GM19463 (cell line): ENCODE measurements around the gene LRRC72.
"Not testable (repeated sequence)": the region's sequence is repeated elsewhere in the genome, so short reads cannot be mapped to it uniquely, and the experiment has no call there.

Experiments
- ATAC-seq: cut with Tn5 transposase; IDR thresholded peaks from one replicate; pipeline ENCODE4 v1.9.1; 2021; ENCODE audit warnings: mild to moderate bottlenecking, moderate library complexity; ENCODE audit not compliant: unreplicated experiment

Gene LRRC72

DNA sequence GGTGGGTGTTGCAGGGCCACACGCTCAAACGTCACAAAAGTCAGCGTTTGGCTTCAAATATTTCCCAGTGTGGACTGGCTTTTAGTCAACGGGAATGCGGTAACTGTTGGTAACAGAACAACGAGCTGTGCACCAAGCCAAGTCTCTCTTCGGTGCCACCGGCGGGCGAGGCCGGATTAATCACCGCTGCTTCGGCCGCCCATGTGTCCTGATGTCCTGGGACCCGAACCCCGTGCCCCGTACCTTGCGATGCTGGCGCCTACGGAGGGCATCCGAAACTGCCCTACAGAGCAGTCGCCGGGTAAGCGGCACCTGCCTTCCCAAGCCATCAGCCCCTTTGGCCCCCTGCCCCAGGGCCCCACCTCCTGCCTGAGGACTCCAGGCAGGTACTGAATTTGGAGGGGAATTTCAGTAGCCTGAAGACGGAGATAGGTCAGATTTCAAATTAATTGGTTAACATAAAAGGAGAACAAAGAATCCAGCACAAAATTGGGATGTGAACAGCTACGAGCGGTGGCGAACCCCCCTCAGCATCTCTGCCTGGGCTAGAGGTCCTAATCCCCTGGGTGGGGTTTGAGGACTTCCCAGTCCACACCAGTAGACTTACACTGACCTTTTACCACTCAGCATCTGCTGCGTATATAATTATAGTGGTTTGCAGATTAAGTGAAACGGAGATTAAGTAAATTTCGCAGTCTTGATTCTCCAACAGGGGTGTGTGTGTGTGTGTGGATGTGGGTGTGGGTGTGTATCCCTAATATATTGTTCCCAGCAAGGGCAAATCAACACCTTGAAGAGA lies at the start of gene LRRC72:
Gene LRRC72, plus strand, starts transcription at position 84 of the 799 bp plus-strand sequence. Its CDS starts 128 bp downstream, at position 212.
- no peak for ATAC-seq

DNA sequence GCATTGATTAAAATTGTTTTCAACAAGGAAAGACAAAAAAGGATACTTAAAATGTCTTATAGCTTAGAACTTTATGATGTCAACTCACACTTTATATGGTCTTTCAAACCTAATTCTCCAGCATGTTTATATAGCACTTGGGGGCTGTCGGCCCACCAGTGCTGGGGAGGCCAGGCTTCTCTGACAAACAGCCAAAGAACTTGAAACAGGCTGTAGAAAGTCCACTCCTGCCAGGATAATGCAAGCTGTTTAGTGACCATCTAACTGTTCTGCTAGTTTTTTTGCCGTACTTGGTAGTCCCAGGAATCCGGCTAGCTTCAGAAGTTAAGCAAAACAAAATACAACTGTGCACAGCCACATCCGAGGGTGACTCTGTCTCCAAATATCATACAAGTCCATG lies 47.5 kb upstream of the LRRC72 start:
- ATAC-seq, result no peak

DNA sequence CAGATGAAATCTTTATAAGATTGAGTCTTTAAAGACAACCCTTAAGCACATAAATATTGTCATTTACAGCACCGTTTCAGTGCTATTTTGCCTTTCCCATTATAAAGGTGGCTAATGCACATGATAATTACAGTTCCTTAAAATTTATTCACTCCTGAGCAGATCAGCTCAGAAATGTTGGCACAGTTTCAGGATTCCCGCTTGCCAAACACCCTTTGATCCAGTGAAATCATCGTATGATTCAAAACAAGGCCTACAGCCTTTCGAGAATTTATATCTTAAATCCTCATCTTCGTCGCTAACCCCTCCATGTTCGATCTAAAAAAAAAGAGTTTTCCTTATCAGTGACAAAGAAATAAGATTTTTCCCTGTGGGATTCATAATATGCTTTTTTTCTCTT lies 47.0 kb upstream of the LRRC72 start:
- no peak for ATAC-seq

DNA sequence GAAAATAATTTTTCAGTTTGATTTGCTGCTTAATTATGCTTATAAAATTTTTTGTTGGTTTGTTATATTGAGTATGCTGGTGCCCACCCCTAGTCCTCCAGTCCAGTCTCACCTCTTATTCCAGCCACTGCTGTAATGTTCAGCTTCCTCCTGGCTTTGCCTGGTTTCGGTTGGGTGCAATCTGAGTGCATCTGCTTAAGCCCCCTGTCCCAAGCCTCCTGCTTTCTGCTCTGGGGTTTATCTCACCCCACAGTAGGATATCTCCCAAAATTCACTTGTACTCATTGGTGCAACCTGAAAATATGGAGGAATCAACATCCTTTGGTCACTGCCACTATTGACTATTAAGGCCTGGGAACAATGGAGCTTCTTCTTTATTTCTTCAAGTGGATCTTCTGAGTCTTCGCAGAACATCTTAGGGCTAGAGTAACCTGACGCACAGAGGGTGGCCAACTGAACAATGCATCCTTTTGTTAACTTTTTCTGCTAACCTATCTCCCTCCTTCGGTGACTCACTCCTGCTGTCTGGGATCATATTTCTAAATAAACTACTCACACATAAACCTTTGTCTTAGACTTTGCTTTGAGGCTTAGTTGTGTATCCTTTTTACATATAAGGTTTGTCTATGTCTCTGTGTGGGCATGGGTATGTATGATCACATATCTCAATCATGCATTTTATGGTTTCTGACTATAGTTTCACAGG lies 42.0 kb upstream of the LRRC72 start:
- ATAC-seq, result no peak

DNA sequence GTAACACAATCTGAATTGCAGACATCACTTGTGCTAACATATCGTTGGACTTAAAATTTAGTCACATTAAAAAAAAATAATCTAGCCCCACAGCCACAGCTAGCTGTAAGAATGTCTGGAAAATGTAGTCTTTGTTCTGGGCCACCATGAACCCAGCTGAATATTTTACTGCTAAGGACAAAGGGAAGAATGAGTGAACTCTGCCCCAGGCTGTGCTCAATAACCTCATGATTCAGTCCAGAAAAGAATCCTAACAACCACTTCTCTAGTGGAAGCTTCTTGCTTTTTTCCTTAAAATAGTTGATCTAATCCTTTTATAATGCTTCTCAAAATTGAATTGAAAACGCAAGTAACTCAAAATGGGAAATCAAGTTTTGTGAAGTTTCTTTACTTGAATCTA lies 35.5 kb upstream of the LRRC72 start:
- ATAC-seq, result no peak

DNA sequence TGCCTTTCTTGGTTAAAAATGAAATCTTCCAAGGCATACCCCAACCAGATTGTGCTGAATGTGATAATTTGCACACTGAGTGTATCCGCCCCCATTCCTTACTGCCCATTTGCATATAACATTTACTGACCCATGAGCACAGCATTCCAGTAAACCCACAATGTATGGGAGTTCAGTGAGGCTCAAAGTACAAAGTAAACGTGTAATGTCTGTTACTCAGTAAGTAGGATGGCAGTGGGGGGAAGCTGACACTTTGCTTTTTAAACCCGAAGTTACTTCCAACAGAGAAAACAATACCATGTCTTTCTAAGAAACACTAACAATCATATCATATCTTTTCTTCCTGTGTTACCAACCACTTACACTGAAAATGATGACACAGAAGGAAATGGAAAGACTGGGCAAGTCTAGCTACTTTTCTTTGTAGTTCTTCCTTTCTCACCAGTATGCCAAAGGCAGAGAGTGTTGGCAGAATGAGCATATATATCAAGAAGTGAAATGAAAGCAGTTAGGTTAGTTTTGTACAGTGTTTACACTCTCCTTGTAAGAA lies 34.0 kb upstream of the LRRC72 start:
- ATAC-seq, result no peak

DNA sequence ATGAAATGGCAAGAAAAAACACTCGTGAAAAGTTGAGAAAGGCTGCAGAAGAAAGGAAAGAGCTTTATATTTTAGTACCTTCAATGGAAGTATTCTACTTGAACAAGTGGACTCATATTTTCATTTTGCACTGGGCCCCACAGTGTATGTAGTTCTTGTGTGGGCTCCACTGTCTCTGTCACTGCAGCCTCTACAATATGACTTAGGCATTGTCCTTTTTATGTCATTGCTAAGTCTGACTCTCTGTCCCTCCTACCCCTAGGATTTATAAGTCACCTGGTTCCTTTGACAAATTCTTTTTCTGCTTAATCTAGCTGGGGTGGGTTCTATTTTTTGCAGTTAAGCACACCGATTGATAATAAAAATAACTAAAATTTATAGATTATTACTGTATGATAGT lies 33.4 kb upstream of the LRRC72 start:
- ATAC-seq, result no peak

DNA sequence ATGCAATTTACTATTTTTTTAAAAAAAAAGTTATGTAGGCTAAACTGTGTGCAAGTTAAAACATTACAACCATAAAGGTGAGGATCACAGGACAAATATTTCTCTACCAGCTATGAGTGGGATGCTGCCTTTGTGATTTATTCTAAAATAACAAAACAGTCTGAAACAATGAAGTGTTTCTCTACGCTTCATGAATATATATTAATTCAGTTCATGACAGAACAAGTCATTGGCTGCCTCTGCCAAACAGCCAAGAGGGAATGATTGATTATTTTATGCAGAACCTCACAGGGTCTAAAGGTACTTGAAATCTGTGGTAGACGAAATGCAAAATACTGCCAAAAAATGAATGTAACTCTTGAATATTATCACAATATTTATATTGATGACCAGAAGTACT lies 32.1 kb upstream of the LRRC72 start:
- ATAC-seq, result no peak

DNA sequence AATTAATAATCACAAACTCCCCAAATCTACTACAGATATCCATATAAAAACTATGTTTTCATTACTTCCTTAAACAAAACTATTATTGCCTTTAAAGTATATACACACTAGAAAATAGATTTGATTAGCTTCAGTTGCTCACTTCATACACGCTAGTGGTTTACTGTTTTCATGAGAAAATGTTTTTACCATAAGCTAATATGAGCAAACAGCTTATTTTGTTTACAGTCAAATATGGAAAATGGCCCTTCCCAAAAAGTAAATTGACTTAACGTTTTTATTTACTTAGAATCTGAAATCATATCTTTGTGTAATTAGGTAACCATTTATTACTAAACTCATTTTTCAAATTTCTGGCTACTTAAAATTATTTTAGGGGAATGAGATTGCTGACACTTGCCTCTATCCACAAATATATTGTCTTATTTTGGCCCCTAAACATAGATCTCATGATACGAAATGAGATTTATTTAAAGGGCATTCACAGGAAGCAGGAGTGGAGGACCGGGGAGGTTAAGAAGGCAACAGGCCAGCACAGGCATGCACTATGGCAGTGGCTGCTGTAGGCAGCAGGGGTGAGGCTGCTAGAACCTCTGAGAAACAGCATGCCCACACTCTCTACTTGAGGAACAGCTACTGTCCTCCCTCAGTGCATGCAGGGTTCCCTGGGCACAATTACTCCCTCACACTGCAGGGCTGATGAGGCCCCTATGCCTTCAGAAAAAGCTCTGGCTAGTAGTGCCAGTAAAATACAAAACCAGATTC lies 31.5 kb upstream of the LRRC72 start:
- ATAC-seq, result no peak

DNA sequence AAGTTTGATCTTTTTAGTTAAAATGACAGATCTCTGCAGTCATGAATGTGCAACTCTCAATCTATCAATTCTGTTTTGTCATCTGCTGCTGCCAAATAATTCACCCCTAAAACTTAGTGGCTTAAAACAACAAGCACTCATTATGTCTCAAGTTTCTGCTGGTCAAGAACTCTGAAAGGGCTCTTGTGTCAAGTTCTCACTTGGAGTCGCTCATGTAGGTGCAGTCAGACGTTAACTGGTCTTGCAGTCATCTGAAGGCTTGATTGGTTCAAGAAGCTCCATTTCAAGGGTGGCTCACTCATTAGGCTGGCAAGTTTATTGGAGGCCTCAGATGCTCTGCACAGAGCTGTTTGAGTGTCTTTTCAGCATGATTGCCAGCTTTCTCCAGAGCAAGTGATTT lies 28.5 kb upstream of the LRRC72 start:
- ATAC-seq, result no peak

DNA sequence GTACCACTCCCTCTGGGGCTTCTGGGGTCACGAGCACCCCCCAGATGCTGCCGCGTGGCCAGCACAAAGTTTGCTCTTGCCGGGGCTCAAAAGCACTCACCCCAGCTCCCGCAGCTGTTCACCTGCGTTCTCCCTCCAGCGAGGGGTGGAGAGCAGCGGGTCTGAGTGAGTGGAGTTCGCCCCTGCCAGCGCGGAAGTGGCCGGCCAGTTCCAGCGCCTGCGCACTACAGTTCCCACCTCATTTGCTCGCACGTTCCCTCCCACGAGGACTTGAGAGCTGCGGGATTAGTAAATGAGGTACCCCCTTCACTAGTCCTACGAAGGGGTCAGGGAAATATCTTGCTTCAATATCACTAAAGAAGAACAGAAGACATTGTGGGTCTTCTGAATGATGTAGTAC lies 24.3 kb upstream of the LRRC72 start:
- ATAC-seq, result no peak

DNA sequence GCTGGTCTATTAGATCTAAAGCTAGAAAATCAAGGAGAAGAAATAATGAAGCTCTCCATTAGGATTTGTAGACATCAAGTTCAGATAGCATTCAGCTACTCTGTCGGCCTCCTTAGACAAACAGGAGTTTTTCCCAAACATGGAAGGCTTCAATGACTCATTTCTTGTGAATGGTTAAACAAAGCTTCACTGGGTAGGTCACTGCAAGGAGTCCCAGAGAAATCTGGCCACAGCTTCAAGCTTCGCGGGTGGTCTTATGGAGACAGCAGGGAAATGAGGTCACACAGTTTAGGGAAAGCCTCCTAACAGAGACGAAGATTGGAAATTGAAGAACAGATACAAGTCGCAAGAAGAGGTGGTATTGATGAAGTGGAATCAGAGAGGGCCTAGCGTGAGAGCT lies 22.6 kb upstream of the LRRC72 start:
- ATAC-seq, result no peak

DNA sequence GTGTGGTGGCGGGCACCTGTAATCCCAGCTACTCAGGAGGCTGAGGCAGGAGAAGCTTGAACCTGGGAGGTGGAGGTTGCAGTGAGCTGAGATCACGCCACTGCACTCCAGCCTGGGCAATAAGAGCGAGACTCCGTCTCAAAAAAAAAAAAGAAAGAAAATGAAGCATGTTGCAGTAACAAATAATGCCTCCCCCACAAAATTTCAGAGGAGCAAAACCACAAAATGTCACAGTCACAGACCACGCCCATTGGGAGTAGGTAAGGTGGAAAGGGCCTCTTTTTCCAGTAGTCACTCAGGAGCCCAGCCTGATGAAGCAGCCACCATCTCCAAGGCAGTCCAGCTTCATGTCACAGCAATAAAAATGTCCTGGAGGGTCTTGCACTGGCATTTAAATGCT lies 20.2 kb upstream of the LRRC72 start:
- ATAC-seq, result not testable (repeated sequence)

DNA sequence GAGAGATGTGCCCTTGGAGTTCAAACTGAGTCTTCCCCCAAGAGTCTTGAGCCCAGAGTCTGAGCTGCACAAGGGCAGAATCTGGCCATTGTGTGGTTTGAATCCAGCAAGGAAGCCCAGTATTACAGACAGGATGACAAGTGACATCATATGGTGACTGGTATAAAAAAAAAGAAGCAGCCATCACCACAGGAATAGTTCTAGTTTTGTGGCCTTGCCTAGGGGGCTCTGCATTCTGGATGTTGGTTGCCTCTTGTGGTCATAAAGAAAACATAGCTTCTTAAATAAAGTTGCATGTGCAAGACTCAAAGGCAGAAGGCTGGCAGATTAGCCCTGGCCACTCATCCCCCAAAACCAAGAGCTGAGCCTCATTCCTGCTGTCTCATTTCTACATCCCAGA lies 16.8 kb upstream of the LRRC72 start:
- ATAC-seq, result no peak

DNA sequence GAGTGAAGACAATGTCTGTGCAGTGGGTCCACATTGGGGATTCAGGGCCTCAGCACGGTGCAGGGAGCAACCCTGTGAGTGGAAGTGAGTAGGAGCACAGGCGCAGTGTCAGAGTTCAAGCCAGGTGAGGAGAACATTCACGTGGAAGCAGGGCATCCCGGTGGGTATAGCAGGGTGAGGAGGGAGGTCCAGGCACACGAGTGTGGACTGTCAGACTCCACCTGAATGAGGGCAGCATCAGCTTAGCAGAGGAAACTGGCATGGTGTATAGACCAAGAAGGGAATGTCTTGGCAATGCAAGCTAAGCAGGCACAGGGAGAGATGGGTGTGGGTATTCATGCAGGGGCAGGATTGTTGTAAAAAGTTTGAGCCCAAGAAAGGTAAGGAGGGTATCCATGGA lies 15.3 kb upstream of the LRRC72 start:
- ATAC-seq, result no peak

DNA sequence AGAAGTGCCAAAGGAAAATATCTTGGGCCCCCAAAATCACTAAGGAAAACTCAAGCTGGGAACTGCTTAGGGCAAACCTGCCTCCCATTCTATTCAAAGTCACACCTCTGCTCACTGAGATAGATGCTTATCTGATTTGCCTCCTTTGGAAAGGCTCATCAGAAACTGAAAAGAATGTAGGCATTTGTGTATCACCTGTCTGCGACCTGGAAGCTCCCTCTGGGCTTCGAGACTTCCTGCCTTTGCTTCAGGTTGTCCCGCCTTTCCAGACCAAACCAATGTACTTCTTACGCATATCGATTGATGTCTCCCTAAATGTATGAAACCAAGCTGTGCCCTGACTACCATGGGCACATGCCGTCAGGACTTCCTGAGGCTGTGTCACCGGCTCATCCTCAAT lies 14.5 kb upstream of the LRRC72 start:
- ATAC-seq, result no peak

DNA sequence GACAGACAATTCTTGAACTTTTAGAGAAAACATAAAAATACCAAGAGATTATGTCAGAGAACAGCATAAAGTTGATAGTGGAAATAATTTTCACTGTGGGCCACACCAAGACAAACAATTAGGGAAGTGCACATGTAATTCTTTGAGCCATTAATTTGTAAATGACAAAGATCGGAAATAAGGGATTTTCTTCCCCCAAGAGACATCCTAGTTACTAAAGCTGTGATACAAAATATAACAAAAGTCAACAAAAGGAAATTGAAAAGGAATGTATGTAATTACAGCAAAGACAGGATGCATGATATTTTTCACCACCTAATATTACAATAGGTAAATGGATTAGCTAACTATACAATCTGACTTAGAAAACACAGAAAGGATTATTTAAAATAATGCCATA lies 12.4 kb upstream of the LRRC72 start:
- ATAC-seq, result no peak

DNA sequence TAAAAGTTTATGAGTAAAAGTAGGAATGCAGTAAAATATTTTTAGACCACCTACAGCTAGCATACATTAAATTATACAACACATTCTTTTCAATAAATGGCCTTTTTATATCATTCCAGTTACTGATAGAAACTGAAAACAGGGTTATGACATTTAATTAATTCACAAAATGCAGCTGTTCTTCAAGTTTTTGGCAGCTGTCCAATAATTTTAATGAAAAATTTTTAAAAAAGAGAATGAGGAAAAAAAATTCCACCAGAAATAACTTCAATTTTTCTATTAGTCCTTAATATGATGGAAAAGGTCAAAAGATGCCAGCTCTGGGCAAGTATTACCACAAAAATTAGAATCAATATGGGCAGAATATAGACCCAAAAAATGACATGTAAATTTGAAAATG lies 11.9 kb upstream of the LRRC72 start:
- no peak for ATAC-seq

DNA sequence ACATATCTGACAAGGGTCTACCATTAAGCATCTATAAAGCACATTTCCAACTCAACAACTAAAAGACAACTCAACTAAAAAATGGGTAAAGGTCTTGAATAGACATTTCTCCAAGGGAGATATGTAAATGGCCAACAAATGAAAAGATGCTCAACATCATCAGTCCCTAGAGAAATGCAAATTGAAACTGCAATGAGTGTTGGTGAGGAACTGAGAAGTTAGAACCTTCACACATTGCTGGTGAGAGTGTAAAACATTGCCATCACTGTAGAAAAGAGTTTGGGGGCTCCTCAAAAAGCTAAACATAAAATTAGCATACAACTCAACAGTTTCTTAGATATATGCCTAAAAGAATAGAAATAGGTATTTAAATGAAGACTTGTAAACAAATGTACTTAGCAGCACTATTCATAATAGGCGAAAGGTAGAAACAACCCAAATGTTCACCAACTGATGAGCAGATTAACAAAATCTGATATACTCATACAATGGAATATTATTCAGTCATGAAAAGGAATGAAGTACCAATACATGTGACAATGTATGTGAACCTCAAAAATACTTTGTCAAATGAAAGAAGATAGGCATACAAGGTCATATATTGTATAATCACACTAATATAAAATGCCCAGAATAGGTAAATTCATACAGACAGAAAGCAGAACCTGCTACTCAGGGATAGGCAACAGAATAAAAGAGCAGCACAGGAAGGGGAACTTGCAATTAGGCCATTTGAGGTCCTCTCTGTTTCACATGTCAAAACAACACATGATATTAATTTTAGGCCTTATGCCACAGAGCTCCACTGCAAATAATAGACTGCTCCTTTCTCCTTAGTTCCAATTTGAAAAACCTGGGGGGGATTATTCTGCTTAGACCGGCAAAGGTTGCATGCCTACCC lies 10.6 kb upstream of the LRRC72 start:
- ATAC-seq, result no peak

DNA sequence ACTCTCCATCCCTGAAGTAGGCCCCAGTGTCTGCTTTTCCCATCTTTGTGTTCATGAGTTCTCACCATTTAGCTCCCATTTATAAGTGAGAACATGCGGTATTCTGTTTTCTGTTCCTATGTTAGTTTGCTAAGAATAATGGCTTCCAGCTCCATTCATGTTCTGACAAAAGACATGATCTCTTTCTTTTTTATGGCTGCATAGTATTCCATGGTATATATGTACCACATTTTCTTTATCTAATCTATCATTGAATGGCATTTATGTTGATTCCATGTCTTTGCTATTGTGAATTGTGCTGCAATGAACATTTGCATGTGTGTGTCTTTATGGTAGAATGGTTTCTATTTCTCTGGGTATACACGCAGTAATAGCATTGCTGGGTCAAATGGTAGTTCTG lies 6.6 kb upstream of the LRRC72 start:
- ATAC-seq, result not testable (repeated sequence)
